NB4 (cell line): ENCODE measurements around the gene RBM39.

Experiments
- POLR2A ChIP-seq: IDR thresholded peaks from 2 replicates; pipeline ENCODE4 v1.6.1; 2011; ENCODE audit warnings: mild to moderate bottlenecking; ENCODE audit not compliant: insufficient read length; ENCODE audit errors: extremely low read depth
- TF ChIP-seq, protein P1 (sequence below): IDR thresholded peaks from one replicate; pipeline ENCODE4 v1.5.1; 2012; ENCODE audit warnings: low read depth, low read length
- TF ChIP-seq, protein P2 (sequence below): IDR thresholded peaks from 2 replicates; pipeline ENCODE4 v1.6.1; 2011; ENCODE audit warnings: low read depth, low read length

DNA sequence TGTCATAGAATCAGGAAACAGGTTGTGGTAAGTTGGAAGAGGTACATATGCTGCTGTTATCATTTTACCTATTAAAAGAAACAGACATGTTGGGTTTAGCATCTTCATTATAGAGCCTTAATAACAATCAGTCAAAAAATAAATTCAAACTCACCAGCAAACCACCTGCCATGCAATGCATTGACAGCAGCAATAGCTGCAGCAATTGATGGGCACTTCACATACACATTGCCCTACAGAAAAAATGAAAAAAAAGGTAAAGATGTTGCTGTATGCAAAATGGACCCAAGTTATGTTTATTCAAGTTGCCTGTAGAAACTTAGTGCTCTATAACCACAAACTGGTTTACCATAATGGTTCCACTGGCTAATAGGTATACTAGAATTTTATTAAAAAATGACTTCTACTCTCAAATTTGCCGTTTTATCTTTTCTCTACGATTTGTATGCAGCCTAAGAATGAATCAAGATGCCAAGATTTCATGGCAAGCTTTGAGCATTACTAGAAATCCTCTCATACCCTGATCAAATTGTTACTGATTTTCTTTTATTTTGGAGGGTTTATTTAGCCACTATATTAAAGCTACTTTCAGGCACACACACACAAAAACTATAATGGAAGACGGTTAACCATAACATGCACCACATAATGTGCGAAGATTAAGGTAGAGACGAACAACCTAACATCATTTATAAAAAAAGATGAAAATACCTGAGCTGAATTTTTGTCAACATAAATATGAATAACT is 37.4 kb downstream of the RBM39 start:
- TF ChIP-seq, protein P1, sequence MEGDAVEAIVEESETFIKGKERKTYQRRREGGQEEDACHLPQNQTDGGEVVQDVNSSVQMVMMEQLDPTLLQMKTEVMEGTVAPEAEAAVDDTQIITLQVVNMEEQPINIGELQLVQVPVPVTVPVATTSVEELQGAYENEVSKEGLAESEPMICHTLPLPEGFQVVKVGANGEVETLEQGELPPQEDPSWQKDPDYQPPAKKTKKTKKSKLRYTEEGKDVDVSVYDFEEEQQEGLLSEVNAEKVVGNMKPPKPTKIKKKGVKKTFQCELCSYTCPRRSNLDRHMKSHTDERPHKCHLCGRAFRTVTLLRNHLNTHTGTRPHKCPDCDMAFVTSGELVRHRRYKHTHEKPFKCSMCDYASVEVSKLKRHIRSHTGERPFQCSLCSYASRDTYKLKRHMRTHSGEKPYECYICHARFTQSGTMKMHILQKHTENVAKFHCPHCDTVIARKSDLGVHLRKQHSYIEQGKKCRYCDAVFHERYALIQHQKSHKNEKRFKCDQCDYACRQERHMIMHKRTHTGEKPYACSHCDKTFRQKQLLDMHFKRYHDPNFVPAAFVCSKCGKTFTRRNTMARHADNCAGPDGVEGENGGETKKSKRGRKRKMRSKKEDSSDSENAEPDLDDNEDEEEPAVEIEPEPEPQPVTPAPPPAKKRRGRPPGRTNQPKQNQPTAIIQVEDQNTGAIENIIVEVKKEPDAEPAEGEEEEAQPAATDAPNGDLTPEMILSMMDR, result no peak
- no peak for TF ChIP-seq POLR2A
- TF ChIP-seq, protein P2, sequence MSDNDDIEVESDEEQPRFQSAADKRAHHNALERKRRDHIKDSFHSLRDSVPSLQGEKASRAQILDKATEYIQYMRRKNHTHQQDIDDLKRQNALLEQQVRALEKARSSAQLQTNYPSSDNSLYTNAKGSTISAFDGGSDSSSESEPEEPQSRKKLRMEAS, result no peak
